ENCODE results near the gene KSR1. TPM values are rescaled to one million over a fixed set of nuclear protein-coding genes. Genes with fewer than 3 reads are reported as not detected.

The KSR1 gene
- total RNA-seq, 2 experiments from 2014 or later = 19.4 to 25.3 TPM

- H3K36me3 ChIP-seq (ENCODE audit: insufficient read depth, low read length) = no peaks in the 10 kb centered on the region
- no peaks in the 10 kb centered on the region for H3K4me1 Mint-ChIP-seq (ENCODE audit: low read depth)
- DNase-seq (no peak), ATAC-seq (ENCODE audit: poor library complexity) (no peak)
- no peaks in the 10 kb centered on the region for H3K9me3 Mint-ChIP-seq
- no peak overlapping the region for H3K27ac ChIP-seq (ENCODE audit: low read depth in 1 of 2, low read length in 2 of 2)
- H3K4me3 Mint-ChIP-seq = no peak overlapping the region
- ChIA-PET POLR2A (interaction anchor here (0.8 kb wide), 1 partner anchor 16 kb away, joined by 3 read pairs; no protein-coding TSS in a partner anchor), CTCF (no interaction called here)
- H3K36me3 Mint-ChIP-seq (ENCODE audit: low read depth) = peaks cover 6% of the 10 kb centered on the region
- no peaks in the 10 kb centered on the region for H3K27me3 ChIP-seq (ENCODE audit: control insufficient read depth in 1 of 2, insufficient read depth in 2 of 2, low read length in 2 of 2)
- H3K27ac Mint-ChIP-seq = no peak overlapping the region
- intact Hi-C loops (cut with DNase I, micrococcal nuclease) = no loop called here
- H3K4me3 ChIP-seq (ENCODE audit: low read length) = no peak overlapping the region
- no peak for TF ChIP-seq CTCF (IDR thresholded peaks at IDR 0.05)
- H3K9me3 ChIP-seq (ENCODE audit: control insufficient read depth in 1 of 2, insufficient read depth in 1 of 2, low read length in 2 of 2) = peaks cover 0 to 3% of the 10 kb centered on the region in 2 experiments
- peaks cover 6% of the 10 kb centered on the region for H3K4me1 ChIP-seq (ENCODE audit: insufficient read depth, low read length)
- no peaks in the 10 kb centered on the region for H3K27me3 Mint-ChIP-seq
Observed at GRCh38 chr17:27579304-27579703, 123.1 kb downstream of the KSR1 start.

GRCh38 chr17:27579897-27580321, 123.7 kb downstream of the KSR1 start:
- intact Hi-C loops (cut with DNase I, micrococcal nuclease) = no loop called here
- CTCF ChIA-PET = no interaction called here
- Histone ChIP-seq H3K27ac (ENCODE audit: low read depth in 1 of 2, low read length in 2 of 2) (no peak overlapping the region), H3K4me3 (ENCODE audit: low read length) (no peak overlapping the region), H3K9me3 (ENCODE audit: control insufficient read depth in 1 of 2, insufficient read depth in 1 of 2, low read length in 2 of 2) (peaks cover 0 to 3% of the 10 kb centered on the region in 2 experiments), H3K4me1 (ENCODE audit: insufficient read depth, low read length) (peaks cover 6% of the 10 kb centered on the region), H3K27me3 (ENCODE audit: control insufficient read depth in 1 of 2, insufficient read depth in 2 of 2, low read length in 2 of 2) (no peaks in the 10 kb centered on the region), H3K36me3 (ENCODE audit: insufficient read depth, low read length) (no peaks in the 10 kb centered on the region)
- Mint-ChIP-seq H3K4me3 (no peak overlapping the region), H3K4me1 (ENCODE audit: low read depth) (no peaks in the 10 kb centered on the region), H3K9me3 (no peaks in the 10 kb centered on the region), H3K36me3 (ENCODE audit: low read depth) (peaks cover 6% of the 10 kb centered on the region), H3K27me3 (no peaks in the 10 kb centered on the region), H3K27ac (no peak overlapping the region)
- no peak for DNase-seq
- no peak for ATAC-seq (ENCODE audit: poor library complexity)
- POLR2A ChIA-PET = no interaction called here
- no peak for TF ChIP-seq CTCF (IDR thresholded peaks at IDR 0.05)

- Mint-ChIP-seq H3K4me1 (ENCODE audit: low read depth) (no peaks in the 10 kb centered on the region), H3K36me3 (ENCODE audit: low read depth) (peaks cover 6% of the 10 kb centered on the region), H3K27ac (no peak overlapping the region), H3K9me3 (no peaks in the 10 kb centered on the region), H3K27me3 (no peaks in the 10 kb centered on the region), H3K4me3 (no peak overlapping the region)
- DNase-seq (no peak), ATAC-seq (ENCODE audit: poor library complexity) (no peak)
- TF ChIP-seq CTCF (IDR thresholded peaks at IDR 0.05) = no peak
- H3K27ac ChIP-seq (ENCODE audit: low read depth in 1 of 2, low read length in 2 of 2) = no peak overlapping the region
- H3K9me3 ChIP-seq (ENCODE audit: control insufficient read depth in 1 of 2, insufficient read depth in 1 of 2, low read length in 2 of 2) = peaks cover 0 to 3% of the 10 kb centered on the region in 2 experiments
- H3K4me3 ChIP-seq (ENCODE audit: low read length) = no peak overlapping the region
- CTCF ChIA-PET = no interaction called here
- H3K27me3 ChIP-seq (ENCODE audit: control insufficient read depth in 1 of 2, insufficient read depth in 2 of 2, low read length in 2 of 2) = no peaks in the 10 kb centered on the region
- POLR2A ChIA-PET = interaction anchor here (0.5 kb wide), 1 partner anchor 206 kb away, joined by 3 read pairs; no protein-coding TSS in a partner anchor
- H3K4me1 ChIP-seq (ENCODE audit: insufficient read depth, low read length) = peaks cover 6% of the 10 kb centered on the region
- peaks cover 4% of the 10 kb centered on the region for H3K36me3 ChIP-seq (ENCODE audit: insufficient read depth, low read length)
- intact Hi-C loops (cut with DNase I, micrococcal nuclease) = no loop called here
Observed at GRCh38 chr17:27581016-27581415, 124.8 kb downstream of the KSR1 start.
